Activated CD8-positive, alpha-beta T cell treated with anti-CD3 and anti-CD28 coated beads, Interleukin-2, amount 10 ng/mL, durations not matched to agents 7 days and 5 days (primary cell): ENCODE results near the gene SPTLC3. TPM values are rescaled to one million over a fixed set of nuclear protein-coding genes. Genes with fewer than 3 reads are reported as not detected.

Source experiments
- ATAC-seq: fragments of 150-1000 bp; cut with Tn5 transposase; one replicate; pipeline ENCODE4 v1.10.0; 2021; ENCODE audit warnings: moderate library complexity
- CTCF ChIA-PET: fragments of 350-600 bp; sonication (Branson Sonifier 250); formaldehyde crosslinking; loops from one replicate; lab custom pipeline; 2021; ENCODE audit warnings: antibody characterized with exemption; lab: Charles Lee
- POLR2A ChIA-PET: fragments of 350-600 bp; sonication (Branson Sonifier 250); formaldehyde crosslinking; loops from one replicate; lab custom pipeline; 2021; ENCODE audit warnings: antibody characterized with exemption; lab: Charles Lee
- DNase-seq: peaks from one replicate; pipeline ENCODE4 v3.0.0-alpha.2; 2020
- H3K27ac Mint-ChIP-seq: one replicate; pipeline ENCODE4 v1.8.0; 2021; ENCODE audit warnings: mild to moderate bottlenecking, mixed read lengths
- H3K27me3 Mint-ChIP-seq: one replicate; pipeline ENCODE4 v1.8.0; 2021; ENCODE audit warnings: low read depth, mixed read lengths
- H3K36me3 Mint-ChIP-seq: one replicate; pipeline ENCODE4 v1.8.0; 2021; ENCODE audit warnings: low read depth, mixed read lengths
- H3K4me1 Mint-ChIP-seq: one replicate; pipeline ENCODE4 v1.8.0; 2021; ENCODE audit warnings: low read depth, mixed read lengths
- H3K4me3 Mint-ChIP-seq: one replicate; pipeline ENCODE4 v1.8.0; 2021; ENCODE audit warnings: mild to moderate bottlenecking, mixed read lengths
- H3K9me3 Mint-ChIP-seq: one replicate; pipeline ENCODE4 v1.8.0; 2022; ENCODE audit warnings: mixed read lengths; ENCODE audit not compliant: insufficient read depth
- total RNA-seq, 2 experiments: library from RNA; stranded (reverse); gene quantifications; one replicate each; pipeline ENCODE4 v1.2.3, GENCODE V29; 2021

SPTLC3 gene
- total RNA-seq, 2 experiments from 2014 or later: 0.05 to 0.37 TPM

GRCh38 chr20:13041574-13042457, 33.0 kb downstream of the SPTLC3 start:
- Mint-ChIP-seq H3K4me3 (no peak overlapping the region), H3K36me3 (no peaks in the 10 kb centered on the region), H3K4me1 (no peaks in the 10 kb centered on the region), H3K9me3 (no peaks in the 10 kb centered on the region), H3K27ac (no peak overlapping the region), H3K27me3 (no peaks in the 10 kb centered on the region)
- DNase-seq (no peak), ATAC-seq (no peak)
- CTCF ChIA-PET: no interaction called here
- POLR2A ChIA-PET: no interaction called here

GRCh38 chr20:13042458-13042794, 33.7 kb downstream of the SPTLC3 start:
- no peaks in the 10 kb centered on the region for H3K36me3 Mint-ChIP-seq
- H3K4me3 Mint-ChIP-seq: no peak overlapping the region
- no peaks in the 10 kb centered on the region for H3K27me3 Mint-ChIP-seq
- ChIA-PET POLR2A (no interaction called here), CTCF (no interaction called here)
- no peaks in the 10 kb centered on the region for H3K4me1 Mint-ChIP-seq
- no peak overlapping the region for H3K27ac Mint-ChIP-seq
- DNase-seq (no peak), ATAC-seq (no peak)
- no peaks in the 10 kb centered on the region for H3K9me3 Mint-ChIP-seq

GRCh38 chr20:13046409-13046808, 37.6 kb downstream of the SPTLC3 start:
- POLR2A ChIA-PET: no interaction called here
- H3K27me3 Mint-ChIP-seq: no peaks in the 10 kb centered on the region
- no peak for DNase-seq
- CTCF ChIA-PET: no interaction called here
- no peak overlapping the region for H3K27ac Mint-ChIP-seq
- H3K9me3 Mint-ChIP-seq: no peaks in the 10 kb centered on the region
- no peak overlapping the region for H3K4me3 Mint-ChIP-seq
- H3K4me1 Mint-ChIP-seq: no peaks in the 10 kb centered on the region
- no peaks in the 10 kb centered on the region for H3K36me3 Mint-ChIP-seq
- no peak for ATAC-seq

- no peak for ATAC-seq
- ChIA-PET CTCF (no interaction called here), POLR2A (no interaction called here)
- no peak overlapping the region for H3K27ac Mint-ChIP-seq
- DNase-seq: no peak
- H3K36me3 Mint-ChIP-seq: no peaks in the 10 kb centered on the region
- no peaks in the 10 kb centered on the region for H3K4me1 Mint-ChIP-seq
- H3K4me3 Mint-ChIP-seq: no peak overlapping the region
- no peaks in the 10 kb centered on the region for H3K9me3 Mint-ChIP-seq
- no peaks in the 10 kb centered on the region for H3K27me3 Mint-ChIP-seq
Observed at GRCh38 chr20:13054011-13054410, 45.2 kb downstream of the SPTLC3 start.

GRCh38 chr20:13058666-13059389, 50.1 kb downstream of the SPTLC3 start:
- H3K4me3 Mint-ChIP-seq: no peak overlapping the region
- H3K27me3 Mint-ChIP-seq: no peaks in the 10 kb centered on the region
- DNase-seq: no peak
- H3K36me3 Mint-ChIP-seq: no peaks in the 10 kb centered on the region
- H3K27ac Mint-ChIP-seq: no peak overlapping the region
- ATAC-seq: no peak
- H3K9me3 Mint-ChIP-seq: no peaks in the 10 kb centered on the region
- ChIA-PET POLR2A (interaction anchor here (0.6 kb wide), 1 partner anchor 37 kb away, joined by 3 read pairs; no protein-coding TSS in a partner anchor), CTCF (interaction anchor here (0.7 kb wide), 1 partner anchor 645 kb away, joined by 3 read pairs; no protein-coding TSS in a partner anchor)
- no peaks in the 10 kb centered on the region for H3K4me1 Mint-ChIP-seq

GRCh38 chr20:13059398-13060136, 50.8 kb downstream of the SPTLC3 start:
- no peak overlapping the region for H3K4me3 Mint-ChIP-seq
- ATAC-seq (no peak), DNase-seq (no peak)
- ChIA-PET CTCF (no interaction called here), POLR2A (interaction anchor here (0.6 kb wide), 1 partner anchor 36 kb away, joined by 3 read pairs; no protein-coding TSS in a partner anchor)
- no peaks in the 10 kb centered on the region for H3K27me3 Mint-ChIP-seq
- H3K36me3 Mint-ChIP-seq: no peaks in the 10 kb centered on the region
- H3K4me1 Mint-ChIP-seq: no peaks in the 10 kb centered on the region
- H3K27ac Mint-ChIP-seq: no peak overlapping the region
- no peaks in the 10 kb centered on the region for H3K9me3 Mint-ChIP-seq

GRCh38 chr20:13060327-13060726, 51.6 kb downstream of the SPTLC3 start:
- no peaks in the 10 kb centered on the region for H3K4me1 Mint-ChIP-seq
- no peaks in the 10 kb centered on the region for H3K27me3 Mint-ChIP-seq
- DNase-seq (no peak), ATAC-seq (no peak)
- H3K4me3 Mint-ChIP-seq: no peak overlapping the region
- ChIA-PET POLR2A (no interaction called here), CTCF (no interaction called here)
- no peak overlapping the region for H3K27ac Mint-ChIP-seq
- no peaks in the 10 kb centered on the region for H3K36me3 Mint-ChIP-seq
- no peaks in the 10 kb centered on the region for H3K9me3 Mint-ChIP-seq

- no peak overlapping the region for H3K27ac Mint-ChIP-seq
- H3K4me3 Mint-ChIP-seq: no peak overlapping the region
- H3K27me3 Mint-ChIP-seq: no peaks in the 10 kb centered on the region
- ChIA-PET POLR2A (no interaction called here), CTCF (no interaction called here)
- DNase-seq: no peak
- ATAC-seq: no peak
- no peaks in the 10 kb centered on the region for H3K4me1 Mint-ChIP-seq
- H3K36me3 Mint-ChIP-seq: no peaks in the 10 kb centered on the region
- H3K9me3 Mint-ChIP-seq: no peaks in the 10 kb centered on the region
Observed at GRCh38 chr20:13061381-13061780, 52.6 kb downstream of the SPTLC3 start.

- CTCF ChIA-PET: no interaction called here
- DNase-seq (no peak), ATAC-seq (no peak)
- Mint-ChIP-seq H3K4me1 (no peaks in the 10 kb centered on the region), H3K4me3 (no peak overlapping the region), H3K9me3 (no peaks in the 10 kb centered on the region), H3K27ac (no peak overlapping the region), H3K36me3 (no peaks in the 10 kb centered on the region), H3K27me3 (no peaks in the 10 kb centered on the region)
- POLR2A ChIA-PET: no interaction called here
Observed at GRCh38 chr20:13062789-13063188, 54.0 kb downstream of the SPTLC3 start.

- Mint-ChIP-seq H3K27me3 (peaks cover under 1% of the 10 kb centered on the region), H3K36me3 (no peaks in the 10 kb centered on the region), H3K9me3 (no peaks in the 10 kb centered on the region), H3K27ac (no peak overlapping the region), H3K4me3 (no peak overlapping the region), H3K4me1 (no peaks in the 10 kb centered on the region)
- ChIA-PET CTCF (no interaction called here), POLR2A (no interaction called here)
- DNase-seq (no peak), ATAC-seq (no peak)
Observed at GRCh38 chr20:13068336-13068735, 59.6 kb downstream of the SPTLC3 start.

- Mint-ChIP-seq H3K27me3 (peaks cover 2% of the 10 kb centered on the region), H3K27ac (no peak overlapping the region), H3K9me3 (no peaks in the 10 kb centered on the region), H3K4me3 (no peak overlapping the region), H3K36me3 (no peaks in the 10 kb centered on the region), H3K4me1 (no peaks in the 10 kb centered on the region)
- DNase-seq: no peak
- ATAC-seq: no peak
- CTCF ChIA-PET: no interaction called here
- POLR2A ChIA-PET: no interaction called here
Observed at GRCh38 chr20:13081877-13082276, 73.1 kb downstream of the SPTLC3 start.

GRCh38 chr20:13082378-13082777, 73.6 kb downstream of the SPTLC3 start:
- no peak for ATAC-seq
- Mint-ChIP-seq H3K4me3 (no peak overlapping the region), H3K36me3 (no peaks in the 10 kb centered on the region), H3K27me3 (peaks cover 2% of the 10 kb centered on the region), H3K4me1 (no peaks in the 10 kb centered on the region), H3K27ac (no peak overlapping the region), H3K9me3 (no peaks in the 10 kb centered on the region)
- ChIA-PET POLR2A (no interaction called here), CTCF (no interaction called here)
- no peak for DNase-seq
